DOHH2 (cell line): Measurements from ENCODE around the gene DCK.
A peak's percentile ranks its signal among the peaks of the same experiment; 100 is the strongest.

Source experiments
- H3F3A ChIP-seq: fragments of 200-600 bp; sonication (generic), shearing (Covaris generic); 2 replicates; pipeline ENCODE4 v1.6.0; 2016; ENCODE audit warnings: antibody characterized with exemption, mild to moderate bottlenecking; ENCODE audit not compliant: control insufficient read depth, insufficient read depth
- H3K27ac ChIP-seq: fragments of 200-600 bp; sonication (generic); 2 replicates; pipeline ENCODE4 v1.5.1; 2014; ENCODE audit warnings: low read depth, mild to moderate bottlenecking, low read length, moderate library complexity
- H3K27me3 ChIP-seq: fragments of 200-600 bp; sonication (generic); 2 replicates; pipeline ENCODE4 v1.6.1; 2014; ENCODE audit warnings: mild to moderate bottlenecking, low read length, mixed read lengths; ENCODE audit not compliant: control insufficient read depth
- H3K36me3 ChIP-seq: fragments of 200-600 bp; sonication (generic); 2 replicates; pipeline ENCODE4 v1.6.1; 2014; ENCODE audit warnings: mild to moderate bottlenecking, low read length, moderate library complexity, mixed read lengths; ENCODE audit not compliant: control insufficient read depth
- H3K4me1 ChIP-seq: fragments of 200-600 bp; sonication (generic); 2 replicates; pipeline ENCODE4 v1.6.1; 2014; ENCODE audit warnings: mild to moderate bottlenecking, low read length, mixed read lengths; ENCODE audit not compliant: control insufficient read depth
- H3K4me2 ChIP-seq: fragments of 200-600 bp; sonication (generic); 2 replicates; pipeline ENCODE4 v1.6.0; 2014; ENCODE audit warnings: mild to moderate bottlenecking, low read length, moderate library complexity
- H3K4me3 ChIP-seq: fragments of 200-600 bp; sonication (generic); 2 replicates; pipeline ENCODE4 v1.5.1; 2014; ENCODE audit warnings: mild to moderate bottlenecking, low read length, mixed read lengths
- H3K79me2 ChIP-seq: fragments of 200-600 bp; sonication (generic); 2 replicates; pipeline ENCODE4 v1.6.1; 2014; ENCODE audit warnings: mild to moderate bottlenecking, low read length, mixed read lengths; ENCODE audit not compliant: control insufficient read depth
- H3K9me2 ChIP-seq: fragments of 200-600 bp; sonication (generic); replicated peaks from 2 replicates; pipeline ENCODE4 v1.6.1; 2014; ENCODE audit warnings: mild to moderate bottlenecking, low read length, mixed read lengths; ENCODE audit not compliant: control insufficient read depth
- H3K9me3 ChIP-seq: fragments of 200-600 bp; sonication (generic); 2 replicates; pipeline ENCODE4 v1.6.1; 2014; ENCODE audit warnings: antibody characterized with exemption, low read length, mixed read lengths; ENCODE audit not compliant: control insufficient read depth, insufficient read depth
- H4K20me1 ChIP-seq: fragments of 200-600 bp; sonication (generic); 2 replicates; pipeline ENCODE4 v1.6.0; 2014; ENCODE audit warnings: low read depth, mild to moderate bottlenecking, antibody characterized with exemption, low read length, moderate library complexity; ENCODE audit not compliant: control insufficient read depth, insufficient read depth
- CTCF ChIP-seq: fragments of 200-600 bp; sonication (generic); IDR thresholded peaks from one replicate; pipeline ENCODE4 v1.5.1; 2014; ENCODE audit warnings: antibody characterized with exemption, mild to moderate bottlenecking, low read depth, low read length; ENCODE audit not compliant: poor library complexity, severe bottlenecking
- EZH2phosphoT487 ChIP-seq: fragments of 200-600 bp; sonication (generic); IDR thresholded peaks from 2 replicates; pipeline ENCODE4 v1.6.1; 2017; ENCODE audit warnings: borderline replicate concordance, mild to moderate bottlenecking, antibody characterized with exemption, low read length, moderate library complexity, mixed read lengths

DCK gene

GRCh38 chr4:70994069-70994366 lies 569 bp downstream of the DCK start:
- TF ChIP-seq EZH2phosphoT487 (no peak), CTCF (peak; percentile 2)
- Histone ChIP-seq H3K27me3 (no peaks in the 10 kb centered on the region), H4K20me1 (peaks cover 11% of the 10 kb centered on the region), H3K9me3 (no peaks in the 10 kb centered on the region), H3K4me3 (peak overlapping the region; percentile 90), H3K4me1 (peaks cover 49% of the 10 kb centered on the region), H3F3A (peaks cover 29% of the 10 kb centered on the region), H3K4me2 (peak overlapping the region; percentile 65), H3K36me3 (peaks cover 55% of the 10 kb centered on the region), H3K9me2 (no peaks in the 10 kb centered on the region), H3K79me2 (peaks cover 71% of the 10 kb centered on the region), H3K27ac (peak overlapping the region; percentile 97)

DNA sequence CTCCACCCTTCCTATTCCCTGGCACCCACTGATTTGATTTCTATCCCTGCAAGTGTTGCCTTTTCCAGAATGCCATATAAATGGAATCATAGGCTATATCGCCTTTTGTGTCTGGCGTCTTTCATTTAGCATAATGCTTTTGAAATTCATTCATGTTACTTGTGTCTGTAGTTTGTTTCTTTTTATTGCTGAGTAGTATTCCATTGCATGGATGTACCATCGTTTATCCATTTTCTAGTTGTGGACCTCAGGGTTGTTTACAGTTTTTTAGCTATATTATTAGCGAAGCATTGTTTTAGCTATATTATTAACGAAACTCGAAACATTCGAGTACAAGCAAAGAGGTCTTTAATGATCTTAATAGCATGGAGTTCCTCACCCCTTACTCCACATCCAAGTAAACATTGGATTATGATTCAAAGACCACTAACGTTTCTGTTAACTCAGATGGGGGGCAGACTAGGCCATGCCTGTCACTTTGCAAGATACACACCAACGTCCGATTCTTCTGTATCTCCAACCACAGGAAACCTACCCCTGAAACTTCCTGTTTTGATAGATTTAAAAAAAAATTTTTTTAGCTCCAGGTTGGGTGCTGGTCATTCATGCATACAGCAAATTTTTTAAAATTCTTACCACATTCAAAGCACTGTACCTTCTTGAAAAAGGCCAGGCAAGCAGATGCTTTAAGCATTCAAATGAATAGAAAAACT lies 1.1 kb downstream of the DCK start:
- Histone ChIP-seq H3K27ac (peak overlapping the region; percentile 97), H3K79me2 (peaks cover 76% of the 10 kb centered on the region), H3K27me3 (no peaks in the 10 kb centered on the region), H4K20me1 (peaks cover 11% of the 10 kb centered on the region), H3K4me3 (peak overlapping the region; percentile 90), H3K9me3 (no peaks in the 10 kb centered on the region), H3K4me1 (peaks cover 49% of the 10 kb centered on the region), H3K9me2 (no peaks in the 10 kb centered on the region), H3F3A (peaks cover 28% of the 10 kb centered on the region), H3K4me2 (peak overlapping the region; percentile 65), H3K36me3 (peaks cover 60% of the 10 kb centered on the region)
- TF ChIP-seq CTCF: no peak
- no peak for TF ChIP-seq EZH2phosphoT487

DNA sequence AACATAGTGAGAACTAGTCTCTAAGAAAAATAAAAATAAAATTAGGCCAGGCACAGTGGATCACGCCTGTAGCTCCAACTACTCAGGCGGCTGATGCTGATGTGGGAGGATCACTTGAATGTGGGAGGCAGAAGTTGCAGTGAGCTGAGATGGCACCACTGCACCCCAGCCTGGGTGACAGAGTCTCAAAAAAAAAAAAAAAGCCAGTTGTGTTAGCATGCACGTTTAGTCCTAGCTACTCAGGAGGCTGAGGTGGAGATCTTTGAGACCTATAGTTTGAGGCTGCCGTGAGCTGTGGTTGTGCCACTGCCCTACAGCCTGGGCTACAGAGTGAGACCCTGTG lies 2.5 kb downstream of the DCK start:
- Histone ChIP-seq H3K4me2 (peak overlapping the region; percentile 65), H4K20me1 (peaks cover 12% of the 10 kb centered on the region), H3K27me3 (no peaks in the 10 kb centered on the region), H3K27ac (peak overlapping the region; percentile 97), H3K36me3 (peaks cover 72% of the 10 kb centered on the region), H3K4me3 (peak overlapping the region; percentile 90), H3K9me2 (no peaks in the 10 kb centered on the region), H3K4me1 (peaks cover 54% of the 10 kb centered on the region), H3F3A (peaks cover 27% of the 10 kb centered on the region), H3K9me3 (no peaks in the 10 kb centered on the region), H3K79me2 (peaks cover 91% of the 10 kb centered on the region)
- TF ChIP-seq CTCF (no peak), EZH2phosphoT487 (no peak)

GRCh38 chr4:70997036-70997435 lies 3.6 kb downstream of the DCK start:
- Histone ChIP-seq H3K79me2 (peaks cover 99% of the 10 kb centered on the region), H3F3A (peaks cover 23% of the 10 kb centered on the region), H3K36me3 (peaks cover 82% of the 10 kb centered on the region), H3K27ac (peak overlapping the region; percentile 97), H3K4me1 (peaks cover 55% of the 10 kb centered on the region), H3K4me2 (peak overlapping the region; percentile 65), H3K9me2 (no peaks in the 10 kb centered on the region), H3K4me3 (peak overlapping the region; percentile 90), H4K20me1 (peaks cover 19% of the 10 kb centered on the region), H3K9me3 (no peaks in the 10 kb centered on the region), H3K27me3 (no peaks in the 10 kb centered on the region)
- TF ChIP-seq EZH2phosphoT487 (no peak), CTCF (no peak)
